A172 (cell line): ENCODE measurements around the gene KAT6B. TPM values are rescaled to one million over a fixed set of nuclear protein-coding genes. Genes with fewer than 3 reads are reported as not detected.

Source experiments
- DNase-seq: peaks from one replicate; pipeline ENCODE4 v3.0.0-alpha.2; 2015; ENCODE audit warnings: low spot score
- total RNA-seq: library from RNA; depleted of rRNA; stranded (reverse); fragments of >200 nt; shearing (Covaris generic); gene quantifications from 2 replicates; pipeline ENCODE4 v1.2.3, GENCODE V29; 2014

KAT6B gene
- total RNA-seq, 1 experiment from 2014 or later, result 8.0 TPM

GRCh38 chr10:74949843-74950765 lies 123.7 kb downstream of the KAT6B start:
- peak; percentile 16 for DNase-seq

- no peak for DNase-seq
Observed at GRCh38 chr10:74953214-74953613, 126.8 kb downstream of the KAT6B start.

- DNase-seq, result no peak
Observed at GRCh38 chr10:74955796-74956195, 129.4 kb downstream of the KAT6B start.

DNA sequence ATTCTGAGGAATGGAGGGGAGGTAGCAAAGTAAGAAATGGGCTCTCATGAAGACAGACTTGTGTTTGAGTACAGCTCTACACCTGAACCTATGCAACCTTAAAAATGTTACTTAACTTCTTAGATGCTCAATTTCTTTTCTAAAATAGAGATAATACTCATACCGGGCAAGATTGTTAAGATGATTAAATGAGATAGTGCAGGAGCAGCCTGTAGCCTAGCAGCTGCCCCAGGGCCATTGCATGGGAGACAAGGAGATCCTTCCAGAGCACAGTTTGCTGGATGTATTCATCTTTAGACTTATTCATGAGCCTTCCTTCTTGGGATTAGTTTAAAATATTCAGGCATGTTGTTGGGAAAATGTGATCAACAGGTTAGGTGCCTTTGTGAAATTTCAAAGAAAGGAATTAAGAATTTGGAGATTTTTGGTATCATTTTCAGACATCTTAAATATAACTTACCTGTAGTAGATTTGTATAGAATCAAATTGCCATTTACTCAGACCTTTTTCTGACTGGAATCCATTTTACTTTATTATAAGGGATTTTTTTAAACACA lies 130.2 kb downstream of the KAT6B start:
- DNase-seq, result no peak

DNA sequence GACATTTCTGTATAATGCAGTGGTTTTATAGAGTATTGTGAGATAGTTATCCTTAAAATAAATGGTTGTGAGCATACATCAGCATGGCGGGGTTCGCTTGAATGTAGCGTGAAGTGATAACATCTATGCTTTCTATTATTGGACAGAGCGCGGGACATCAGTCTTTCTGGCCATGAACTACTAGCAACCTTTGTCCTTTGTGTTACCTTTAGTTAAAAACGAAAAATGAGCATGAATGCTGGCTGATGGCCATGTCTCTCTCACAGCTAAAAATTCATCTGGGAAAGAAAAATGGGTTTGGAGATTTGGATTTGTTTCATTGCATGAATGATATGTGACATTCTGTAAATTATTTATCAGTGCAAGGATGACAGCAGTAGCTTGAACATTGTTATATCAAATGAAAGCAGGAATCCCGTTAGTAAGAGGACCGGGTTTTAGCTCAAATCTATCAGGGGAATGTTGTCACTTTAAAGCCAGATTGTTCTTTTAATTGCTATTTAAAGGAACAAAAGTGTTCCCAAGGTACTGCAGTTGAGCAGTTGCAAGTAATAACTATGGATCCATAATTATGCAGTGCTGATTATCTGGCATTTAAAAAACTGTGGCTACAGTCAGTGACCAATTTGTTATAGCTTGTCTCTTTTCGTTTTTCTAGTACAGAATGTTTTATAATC lies 131.0 kb downstream of the KAT6B start:
- DNase-seq, result no peak

- DNase-seq, result no peak
Observed at GRCh38 chr10:74958316-74958715, 131.9 kb downstream of the KAT6B start.

DNA sequence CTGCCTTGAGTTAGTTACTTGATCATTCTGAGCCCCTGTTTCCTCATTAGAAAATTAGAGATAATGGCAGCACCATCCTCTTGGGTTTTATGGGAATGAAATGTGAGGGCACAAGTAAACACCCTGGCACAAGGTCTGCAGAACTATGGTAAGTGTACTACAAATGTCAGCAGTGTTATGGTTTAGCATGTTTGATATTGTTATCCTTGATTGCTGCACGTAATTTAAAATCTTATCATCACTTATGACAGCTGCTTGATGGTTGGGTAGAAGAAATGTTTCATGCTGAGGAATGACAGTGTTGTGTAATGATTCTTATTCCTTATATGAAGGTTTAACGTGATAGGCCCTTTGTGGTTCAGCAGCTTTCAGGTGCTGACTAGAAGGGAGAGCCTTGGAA lies 134.3 kb downstream of the KAT6B start:
- DNase-seq, result no peak

GRCh38 chr10:74962517-74962916 lies 136.1 kb downstream of the KAT6B start:
- DNase-seq, result no peak

- DNase-seq, result no peak
Observed at GRCh38 chr10:74963549-74963948, 137.1 kb downstream of the KAT6B start.

GRCh38 chr10:74967911-74968666 lies 141.7 kb downstream of the KAT6B start:
- DNase-seq, result no peak

DNA sequence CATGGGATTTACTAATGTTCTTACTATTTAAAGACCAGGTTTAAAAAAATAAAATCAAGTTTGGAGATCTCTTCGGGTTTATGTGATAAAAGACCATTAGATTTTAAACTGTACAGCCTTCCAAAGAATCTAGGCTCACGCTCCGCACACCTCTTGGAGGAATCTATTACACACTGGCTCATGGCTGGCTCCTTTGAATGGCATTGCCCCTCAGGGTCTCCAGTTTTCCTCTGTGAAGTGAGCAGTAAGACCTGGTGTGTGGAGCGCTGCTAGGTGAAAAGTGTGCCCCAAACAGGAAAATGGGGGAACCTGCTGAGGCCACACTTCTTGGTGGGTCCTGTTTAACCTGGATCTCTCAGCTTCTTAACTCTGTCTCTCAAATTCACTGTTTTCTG lies 142.3 kb downstream of the KAT6B start:
- DNase-seq, result no peak

DNA sequence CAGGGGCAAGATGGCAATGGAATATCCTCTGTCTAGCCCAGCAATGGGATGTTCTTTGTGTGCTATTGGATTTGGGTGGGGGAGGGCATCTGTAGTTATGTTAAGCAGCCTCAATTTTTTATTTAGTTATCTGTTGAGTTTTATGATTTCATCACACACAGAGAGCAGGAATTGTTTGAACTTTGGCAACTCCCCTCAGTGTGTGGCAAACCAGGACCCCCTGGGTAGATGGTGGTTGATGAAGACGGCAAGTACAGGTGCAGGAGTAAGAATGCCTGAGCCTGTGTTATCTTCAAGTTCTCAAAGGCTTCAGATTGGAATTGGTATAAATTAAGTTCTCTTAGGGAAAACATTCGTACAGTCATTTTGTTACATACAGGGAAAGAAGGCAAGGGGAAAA lies 142.7 kb downstream of the KAT6B start:
- no peak for DNase-seq

DNA sequence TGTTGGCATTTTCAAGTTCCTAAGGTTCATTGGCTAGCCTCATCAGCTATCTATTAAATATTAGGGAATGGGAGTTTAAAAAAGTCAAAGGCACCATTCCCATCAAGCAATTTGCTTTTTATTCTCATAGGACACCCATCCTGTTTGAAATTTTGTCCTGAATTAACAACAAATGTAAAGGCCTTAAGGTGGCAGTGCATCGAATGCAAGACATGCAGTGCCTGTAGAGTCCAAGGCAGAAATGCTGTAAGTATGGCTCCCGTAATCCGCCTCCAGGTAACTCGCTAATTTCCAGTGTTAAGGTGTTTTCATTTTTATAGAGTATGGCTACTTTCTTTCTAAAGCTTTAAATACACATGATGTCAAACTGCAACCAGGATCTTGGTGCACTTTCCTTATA lies 143.1 kb downstream of the KAT6B start:
- no peak for DNase-seq

DNA sequence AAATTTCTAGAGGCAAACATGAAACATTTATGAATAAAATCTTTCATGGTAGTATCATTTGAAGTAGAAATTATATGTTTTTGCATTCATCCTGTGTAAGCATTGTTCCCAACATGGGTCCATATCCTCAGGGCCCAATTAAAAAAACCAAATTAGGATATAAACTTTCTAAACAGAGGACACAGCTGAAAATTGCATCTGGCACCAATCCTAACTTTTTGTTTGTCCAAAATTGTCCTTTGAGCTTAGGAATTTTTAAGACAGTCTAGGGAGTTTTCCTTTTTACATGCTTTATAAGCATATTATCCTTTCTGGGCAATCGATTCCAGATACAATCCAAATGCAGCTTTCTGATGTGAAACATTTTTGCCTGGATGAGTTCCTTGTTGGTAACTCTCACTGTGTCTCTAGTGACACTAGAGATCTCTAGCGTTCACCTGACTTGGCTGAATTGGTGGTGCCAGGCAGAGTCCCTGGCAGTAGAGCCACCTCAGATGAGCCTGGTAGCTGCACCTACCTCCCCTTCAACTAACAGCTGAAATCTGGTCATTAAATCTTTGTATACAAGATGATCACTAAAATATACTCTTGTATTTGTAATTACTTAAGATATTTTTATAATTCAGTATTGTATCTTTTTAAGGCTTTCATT lies 147.5 kb downstream of the KAT6B start:
- DNase-seq, result no peak

GRCh38 chr10:74975758-74976157 lies 149.4 kb downstream of the KAT6B start:
- DNase-seq, result no peak

GRCh38 chr10:74976565-74976964 lies 150.2 kb downstream of the KAT6B start:
- no peak for DNase-seq

DNA sequence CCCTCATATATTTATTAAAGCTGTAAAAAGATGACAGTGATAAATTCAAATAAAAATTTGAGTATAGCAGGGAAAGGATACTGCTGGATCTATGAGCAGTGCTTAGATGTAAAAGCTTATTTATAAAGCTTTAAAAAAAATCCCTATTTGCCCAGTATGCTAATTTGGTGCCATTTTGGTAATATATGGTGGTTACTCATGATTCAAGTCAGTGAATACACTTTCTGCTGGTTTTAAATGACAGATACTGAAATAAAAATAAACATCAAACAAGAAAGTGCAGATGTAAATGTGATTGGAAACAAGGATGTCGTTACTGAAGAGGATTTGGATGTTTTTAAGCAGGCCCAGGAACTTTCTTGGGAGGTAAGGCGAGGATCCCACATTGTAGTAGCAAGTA lies 150.7 kb downstream of the KAT6B start:
- DNase-seq, result no peak

GRCh38 chr10:74977913-74978847 lies 151.8 kb downstream of the KAT6B start:
- DNase-seq, result no peak

GRCh38 chr10:74981831-74982633 lies 155.6 kb downstream of the KAT6B start:
- no peak for DNase-seq

DNA sequence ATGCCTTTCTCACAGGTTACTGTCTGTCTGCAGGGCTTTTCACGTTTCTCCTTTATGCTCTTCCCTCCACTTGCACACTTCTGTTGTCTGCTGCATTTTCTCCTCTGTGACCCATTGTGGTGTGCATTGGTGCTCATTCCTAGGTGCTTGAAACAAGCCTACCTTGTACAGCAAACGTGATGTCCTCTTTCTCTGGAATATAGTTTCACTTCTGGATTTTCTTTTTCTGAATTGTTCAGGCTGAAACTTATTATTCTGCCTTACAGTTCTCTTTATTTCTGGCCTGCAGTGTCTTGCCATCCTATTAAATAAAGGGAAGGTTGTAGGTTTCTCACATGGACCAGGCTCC lies 156.2 kb downstream of the KAT6B start:
- no peak for DNase-seq
